Ammon's horn (tissue), 1 donor: ENCODE measurements around the gene PLEK.
"Not testable (repeated sequence)": the region's sequence is repeated elsewhere in the genome, so short reads cannot be mapped to it uniquely, and the experiment has no call there.

Source experiments
- DNase-seq: peaks from one replicate; pipeline ENCODE4 v3.0.0-alpha.2; 2016; ENCODE audit warnings: low spot score

Gene PLEK

DNA sequence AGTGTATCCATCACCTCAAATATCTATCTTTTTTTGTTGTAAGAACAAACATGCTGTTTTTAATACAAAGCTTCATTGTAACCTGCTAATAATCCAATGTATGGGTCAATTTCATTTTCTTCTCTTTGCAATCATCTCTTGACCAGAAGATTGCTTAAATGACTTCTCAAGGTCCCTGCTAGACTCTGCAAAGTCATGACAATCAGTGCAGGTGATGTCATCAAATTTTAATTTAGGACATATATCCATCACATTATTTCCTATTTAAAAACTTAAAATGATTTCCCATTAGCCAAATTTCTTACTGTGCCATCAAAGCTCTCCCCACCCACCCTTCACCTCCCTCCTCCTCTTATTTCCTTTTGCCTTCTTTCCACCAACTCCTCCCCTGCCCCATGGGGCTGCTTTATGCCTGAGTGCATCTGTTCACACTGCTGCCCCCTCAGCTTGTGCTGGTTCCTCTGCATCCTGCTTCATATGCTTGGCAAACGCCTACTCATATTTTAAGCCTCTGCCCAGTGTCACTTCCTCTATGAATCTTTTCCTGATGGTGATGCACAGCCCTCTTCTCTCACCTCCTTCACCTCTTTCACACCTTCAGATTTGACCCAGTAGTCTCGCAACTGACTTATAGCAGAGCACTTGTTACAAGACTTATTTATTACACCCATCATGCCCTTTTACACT is 20.3 kb downstream of the PLEK start:
- peak; percentile 60 for DNase-seq

GRCh38 chr2:68385907-68386287 is 20.8 kb downstream of the PLEK start:
- no peak for DNase-seq

DNA sequence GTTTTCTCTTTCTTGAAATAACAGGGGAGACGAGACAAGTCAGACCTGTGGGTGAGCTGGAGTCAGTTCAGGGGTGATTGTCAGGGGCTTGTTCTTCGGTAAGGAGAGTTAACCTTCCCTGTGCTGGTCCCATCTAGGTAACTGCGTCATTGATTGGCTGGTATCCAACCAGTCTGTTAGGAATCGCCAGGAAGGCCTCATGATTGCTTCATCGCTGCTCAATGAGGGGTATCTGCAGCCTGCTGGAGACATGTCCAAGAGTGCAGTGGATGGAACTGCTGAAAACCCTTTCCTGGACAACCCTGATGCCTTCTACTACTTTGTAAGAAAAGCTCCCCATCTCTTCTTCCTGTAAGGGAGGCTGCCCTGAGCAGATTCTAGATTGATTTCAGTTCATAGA is 21.3 kb downstream of the PLEK start:
- no peak for DNase-seq

- DNase-seq = no peak
These were observed 22.6 kb downstream of the PLEK start for GRCh38 chr2:68387408-68388350.

DNA sequence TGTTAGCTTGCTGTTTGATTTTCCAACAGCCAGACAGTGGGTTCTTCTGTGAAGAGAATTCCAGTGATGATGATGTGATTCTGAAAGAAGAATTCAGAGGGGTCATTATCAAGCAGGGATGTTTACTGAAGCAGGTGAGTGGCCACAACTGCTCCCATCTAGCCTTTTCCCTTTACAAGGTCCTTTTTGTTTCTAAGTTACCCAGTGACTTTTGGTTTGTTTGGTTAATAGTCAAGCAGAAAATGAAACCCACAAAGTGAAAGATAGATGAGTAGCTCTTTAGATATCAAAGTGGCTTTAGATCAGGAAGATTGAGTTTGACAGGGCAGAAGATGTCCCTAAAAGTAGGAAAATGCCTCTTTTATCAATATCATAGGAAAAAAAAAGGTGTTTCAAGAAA is 23.3 kb downstream of the PLEK start:
- no peak for DNase-seq

DNA sequence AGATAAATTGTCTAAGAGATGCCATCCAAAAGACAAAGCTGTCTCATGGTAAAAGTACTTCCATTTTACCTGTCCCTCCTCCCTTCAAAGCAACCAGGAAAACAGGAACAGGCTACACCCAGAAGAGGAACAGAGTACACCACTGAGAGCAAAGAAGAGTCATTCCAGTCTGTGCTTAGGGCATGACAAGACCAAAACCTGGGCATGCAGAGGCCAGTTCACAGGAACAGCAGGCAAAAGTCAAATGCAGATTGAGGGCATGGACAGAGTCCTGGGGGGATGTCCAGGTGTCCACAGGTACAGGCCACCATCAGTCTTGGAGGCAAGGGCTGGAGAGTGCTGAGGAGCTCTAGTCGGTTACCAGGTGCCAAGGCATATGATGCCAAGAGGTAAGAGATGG is 23.7 kb downstream of the PLEK start:
- no peak for DNase-seq

- DNase-seq = peak; percentile 58
These were observed 25.0 kb downstream of the PLEK start for GRCh38 chr2:68390114-68390513.

GRCh38 chr2:68390586-68390985 is 25.5 kb downstream of the PLEK start:
- no peak for DNase-seq

GRCh38 chr2:68391099-68391498 is 26.0 kb downstream of the PLEK start:
- no peak for DNase-seq

DNA sequence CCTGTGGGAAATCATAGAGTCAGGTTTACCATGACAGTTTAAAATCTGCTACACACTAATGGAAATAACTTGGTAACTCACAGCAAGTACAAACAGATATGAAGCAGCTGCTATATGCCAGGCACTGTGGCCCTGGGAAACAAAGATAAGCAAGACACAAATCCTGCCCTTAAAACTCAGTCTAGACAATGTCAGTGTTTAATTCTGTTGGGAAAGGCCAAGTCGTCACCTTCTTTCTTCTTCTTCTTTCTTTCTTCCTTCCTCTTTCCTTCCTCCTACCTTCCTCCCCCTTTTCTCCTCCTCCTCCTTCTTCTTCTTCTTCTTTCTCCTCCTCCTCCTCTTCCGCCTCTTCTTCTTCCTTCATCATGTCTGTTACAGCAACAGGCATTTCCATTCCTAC is 26.8 kb downstream of the PLEK start:
- no peak for DNase-seq

DNA sequence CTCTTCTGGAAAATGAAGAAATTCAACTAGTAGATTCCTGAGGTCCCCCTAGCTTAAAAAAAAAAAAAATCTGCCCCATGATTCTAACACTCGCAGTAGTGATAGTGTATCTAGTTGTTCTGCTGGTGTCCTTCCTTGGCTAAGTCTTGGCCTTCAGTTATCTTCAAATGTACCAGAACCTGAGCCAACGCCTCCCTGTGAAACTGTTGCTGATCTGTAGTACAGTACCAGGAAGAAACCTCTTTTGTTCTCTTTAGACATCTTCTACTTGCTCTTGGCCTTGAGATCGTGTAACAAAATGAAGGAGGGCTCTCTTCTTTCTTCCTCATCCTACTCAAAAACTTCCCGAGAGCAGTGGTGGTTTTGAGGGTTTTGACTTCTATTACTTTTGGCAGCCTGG is 31.0 kb downstream of the PLEK start:
- no peak for DNase-seq

DNA sequence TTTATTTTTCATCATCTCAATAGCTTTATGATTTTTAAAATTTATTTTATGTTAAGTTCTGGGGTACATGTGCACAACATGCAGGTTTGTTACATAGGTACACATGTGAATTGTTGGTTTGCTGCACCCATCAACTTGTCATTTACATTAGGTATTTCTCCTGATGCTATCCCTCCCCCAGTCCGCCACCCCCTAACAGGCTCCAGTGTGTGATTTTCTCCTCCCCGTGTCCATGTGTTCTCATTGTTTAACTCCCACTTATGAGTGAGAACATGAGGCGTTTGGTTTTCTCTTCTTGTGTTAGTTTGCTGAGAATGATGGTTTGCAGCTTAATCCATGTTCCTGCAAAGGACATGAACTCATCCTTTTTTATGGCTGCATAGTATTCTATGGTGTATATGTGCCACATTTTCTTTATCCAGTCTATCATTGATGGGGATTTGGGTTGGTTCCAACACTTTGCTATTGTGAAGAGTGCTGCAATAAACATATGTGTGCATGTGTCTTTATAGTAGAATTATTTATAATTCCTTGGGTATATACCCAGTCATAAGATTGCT is 32.7 kb downstream of the PLEK start:
- DNase-seq = not testable (repeated sequence)

- no peak for DNase-seq
These were observed 38.1 kb downstream of the PLEK start for GRCh38 chr2:68403199-68403644.

DNA sequence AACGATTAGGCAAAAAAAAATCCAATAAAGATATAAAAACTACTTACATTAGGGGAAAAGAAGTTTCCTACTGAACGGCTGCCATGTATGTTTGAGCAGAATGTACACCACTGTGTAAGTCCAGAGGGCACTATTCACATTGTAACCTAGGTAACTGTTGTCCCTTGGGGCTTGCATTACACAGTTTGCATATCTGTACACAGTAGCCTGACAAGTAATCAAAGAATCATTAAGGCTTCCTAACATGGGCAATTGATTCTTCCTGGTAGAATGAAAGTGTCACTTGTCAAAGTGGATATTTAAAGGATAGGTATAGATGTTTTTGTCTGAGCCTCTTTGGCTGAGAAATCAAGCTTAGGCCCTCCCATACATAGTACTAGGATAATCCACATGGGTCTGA is 39.1 kb downstream of the PLEK start:
- DNase-seq = no peak

DNA sequence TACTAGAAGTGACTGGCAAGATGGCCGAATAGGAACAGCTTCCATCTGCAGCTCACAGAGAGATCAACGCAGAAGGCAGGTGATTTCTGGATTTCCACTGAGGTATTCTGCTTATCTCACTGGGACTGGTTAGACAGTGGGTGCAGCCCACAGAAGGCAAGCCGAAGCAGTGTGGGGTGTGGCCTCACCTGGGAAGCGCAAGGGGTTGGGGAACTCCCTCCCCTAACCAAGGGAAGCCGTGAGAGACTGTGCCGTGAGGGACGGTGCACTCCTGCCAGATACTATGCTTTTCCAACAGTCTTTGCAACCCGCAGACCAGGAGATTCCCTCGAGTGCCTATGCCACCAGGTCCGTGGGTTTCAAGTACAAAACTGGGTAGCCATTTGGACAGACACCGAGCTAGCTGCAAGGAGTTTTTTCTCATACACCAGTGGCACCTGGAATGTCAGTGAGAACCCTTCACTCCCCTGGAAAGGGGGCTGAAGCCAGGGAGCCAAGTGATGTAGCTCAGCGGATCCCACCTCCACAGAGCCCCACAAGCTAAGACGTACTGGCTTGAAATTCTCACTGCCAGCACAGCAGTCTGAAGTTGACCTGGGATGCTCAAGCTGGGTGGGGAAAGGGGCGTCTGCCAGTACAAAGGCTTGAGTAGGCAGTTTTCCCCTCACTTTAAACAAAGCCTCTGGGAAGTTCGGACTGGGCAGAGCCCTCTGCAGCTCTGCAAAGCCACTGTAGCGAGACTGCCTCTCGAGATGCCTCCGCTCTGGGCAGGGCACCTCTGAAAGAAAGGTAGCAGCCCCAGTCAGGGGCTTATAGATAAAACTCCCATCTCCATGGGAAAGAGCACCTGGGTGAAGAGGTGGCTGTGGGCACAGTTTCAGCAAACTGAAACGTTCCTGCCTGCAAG is 40.1 kb downstream of the PLEK start:
- DNase-seq = no peak

GRCh38 chr2:68411397-68412126 is 46.5 kb downstream of the PLEK start:
- DNase-seq = no peak

- DNase-seq = no peak
These were observed 47.2 kb downstream of the PLEK start for GRCh38 chr2:68412127-68412819.

DNA sequence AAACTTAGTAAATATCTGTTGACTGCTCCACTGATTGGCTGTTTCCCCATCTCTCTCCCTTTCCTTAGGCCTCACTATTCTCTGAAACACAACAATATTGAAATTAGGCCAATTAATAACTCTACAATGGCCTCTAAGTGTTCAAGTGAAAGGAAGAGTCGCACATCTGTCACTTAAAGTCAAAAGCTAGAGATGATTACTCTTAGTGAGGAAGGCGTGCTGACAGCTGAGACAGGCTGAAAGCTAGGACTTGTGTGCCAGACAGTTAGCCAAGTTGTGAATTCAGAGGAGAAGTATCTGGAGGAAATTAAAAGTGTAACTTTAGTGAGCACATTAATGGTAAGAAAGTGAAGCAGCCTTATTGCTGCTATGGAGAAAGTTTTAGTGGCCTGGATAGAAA is 48.4 kb downstream of the PLEK start:
- DNase-seq = no peak

DNA sequence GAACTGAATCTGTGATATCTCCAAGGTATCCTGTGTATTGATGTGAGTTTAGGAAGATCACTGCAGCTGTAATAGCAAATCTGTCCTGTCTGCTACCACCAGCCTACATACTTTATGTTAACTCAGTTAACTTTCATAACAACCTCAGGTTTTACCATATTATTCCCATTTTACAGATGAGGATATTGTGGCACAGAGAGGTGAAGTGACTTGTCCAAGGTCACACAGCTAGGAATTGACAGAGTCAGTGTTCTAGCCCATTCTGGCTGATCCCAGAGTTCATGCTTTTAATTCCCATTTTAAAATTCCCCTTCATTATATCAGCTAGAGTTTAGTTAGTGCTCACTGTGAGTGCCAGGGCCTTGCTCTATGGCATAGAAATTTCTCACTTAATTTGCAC is 49.4 kb downstream of the PLEK start:
- DNase-seq = no peak

GRCh38 chr2:68414876-68415275 is 49.8 kb downstream of the PLEK start:
- no peak for DNase-seq

DNA sequence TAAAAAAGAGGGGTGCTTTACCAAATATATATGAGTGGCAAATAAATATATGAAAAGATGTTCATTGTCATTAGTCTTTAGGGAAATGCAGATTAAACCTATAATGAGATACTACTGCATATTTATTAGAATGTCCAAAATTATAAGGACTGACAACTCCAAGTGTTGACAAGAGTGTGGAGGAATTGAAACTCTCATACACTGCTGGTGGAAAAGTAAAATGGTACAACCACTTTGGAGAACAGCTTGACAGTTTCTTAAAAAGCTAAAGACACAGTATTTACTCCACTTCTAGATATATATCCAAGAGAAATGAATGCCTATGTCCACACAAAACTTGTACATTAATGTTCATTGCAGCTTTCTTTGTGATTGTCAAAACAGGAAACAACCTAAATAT is 50.4 kb downstream of the PLEK start:
- no peak for DNase-seq
